WTC11 (cell line): ENCODE data around the gene FSTL4. TPM values are rescaled to one million over a fixed set of nuclear protein-coding genes. Genes with fewer than 3 reads are reported as not detected.

Experiments
- ATAC-seq: fragments of 200-7000 bp; cut with Tn5 transposase; 2 replicates; pipeline ENCODE4 v1.10.0; 2021; ENCODE audit warnings: mild to moderate bottlenecking, moderate library complexity
- CTCF ChIA-PET: fragments of 300-600 bp; sonication (Branson Sonifier 250); formaldehyde crosslinking; loops from one replicate; lab custom pipeline; 2021; ENCODE audit warnings: antibody characterized with exemption; lab: Charles Lee
- POLR2A ChIA-PET: fragments of 350-600 bp; sonication (Branson Sonifier 250); formaldehyde crosslinking; loops from one replicate; lab custom pipeline; 2021; ENCODE audit warnings: antibody characterized with exemption; lab: Charles Lee
- DNase-seq: peaks from one replicate; pipeline ENCODE4 v3.0.0; 2021; ENCODE audit warnings: low spot score
- H3K27ac Mint-ChIP-seq: 2 replicates; pipeline ENCODE4 v1.8.0; 2021; ENCODE audit warnings: mixed read lengths
- H3K27me3 Mint-ChIP-seq: 2 replicates; pipeline ENCODE4 v1.8.0; 2021; ENCODE audit warnings: low read depth, mild to moderate bottlenecking, moderate library complexity, mixed read lengths
- H3K36me3 Mint-ChIP-seq: 2 replicates; pipeline ENCODE4 v1.8.0; 2021; ENCODE audit warnings: mixed read lengths
- H3K4me1 Mint-ChIP-seq: 2 replicates; pipeline ENCODE4 v1.8.0; 2022; ENCODE audit warnings: mixed read lengths
- H3K4me3 Mint-ChIP-seq: 2 replicates; pipeline ENCODE4 v1.8.0; 2021; ENCODE audit warnings: mild to moderate bottlenecking, moderate library complexity, mixed read lengths
- H3K9me3 Mint-ChIP-seq: 2 replicates; pipeline ENCODE4 v1.8.0; 2021; ENCODE audit warnings: mixed read lengths
- ETV6 ChIP-seq: sonication (generic); formaldehyde crosslinking; IDR thresholded peaks from 2 replicates; pipeline ENCODE4 v1.8.1; 2022; ENCODE audit warnings: mild to moderate bottlenecking, missing genetic modification reagents
- FOXJ3 ChIP-seq: sonication (generic); formaldehyde crosslinking; IDR thresholded peaks from 2 replicates; pipeline ENCODE4 v1.9.0; 2021; ENCODE audit warnings: missing genetic modification reagents, mild to moderate bottlenecking, borderline replicate concordance
- GABPB1 ChIP-seq: sonication (generic); formaldehyde crosslinking; IDR thresholded peaks from 2 replicates; pipeline ENCODE4 v1.8.1; 2023; ENCODE audit warnings: mild to moderate bottlenecking, missing genetic modification reagents
- GTF2I ChIP-seq: fragments of 250-450 bp; sonication (Bioruptor Pico); conservative IDR thresholded peaks from 2 replicates; pipeline ENCODE4 v1.4.0; 2021; ENCODE audit warnings: mild to moderate bottlenecking
- HMGA2 ChIP-seq: fragments of 250-450 bp; sonication (Bioruptor Pico); IDR thresholded peaks from 2 replicates; pipeline ENCODE4 v1.4.0; 2021; ENCODE audit warnings: mild to moderate bottlenecking, moderate library complexity
- IRF2 ChIP-seq: sonication (generic); formaldehyde crosslinking; IDR thresholded peaks from 2 replicates; pipeline ENCODE4 v1.8.0; 2022; ENCODE audit warnings: low read depth, missing genetic modification reagents, borderline replicate concordance
- JUN ChIP-seq: sonication (generic); formaldehyde crosslinking; IDR thresholded peaks from 2 replicates; pipeline ENCODE4 v1.8.0; 2023; ENCODE audit warnings: mild to moderate bottlenecking, missing genetic modification reagents
- KAT7 ChIP-seq: sonication (generic); formaldehyde crosslinking; IDR thresholded peaks from 2 replicates; pipeline ENCODE4 v1.8.1; 2023; ENCODE audit warnings: missing genetic modification reagents, mild to moderate bottlenecking, borderline replicate concordance
- TEAD4 ChIP-seq: sonication (generic); formaldehyde crosslinking; IDR thresholded peaks from 2 replicates; pipeline ENCODE4 v1.8.0; 2022; ENCODE audit warnings: mild to moderate bottlenecking, missing genetic modification reagents
- ZNF671 ChIP-seq: fragments of 250-450 bp; sonication (Bioruptor Pico); IDR thresholded peaks from 2 replicates; pipeline ENCODE4 v1.8.0; 2021; ENCODE audit warnings: mild to moderate bottlenecking
- total RNA-seq: library from RNA; stranded (reverse); gene quantifications from 3 replicates; pipeline ENCODE4 v1.2.3, GENCODE V29; 2021
- TF ChIP-seq, protein P1 (sequence below): sonication (generic); formaldehyde crosslinking; IDR thresholded peaks from 2 replicates; pipeline ENCODE4 v1.8.1; 2023; ENCODE audit warnings: mild to moderate bottlenecking, missing genetic modification reagents, borderline replicate concordance
- TF ChIP-seq, protein P2 (sequence below): fragments of 250-450 bp; sonication (Bioruptor Pico); IDR thresholded peaks from 2 replicates; pipeline ENCODE4 v1.9.0; 2021; ENCODE audit warnings: mild to moderate bottlenecking
- TF ChIP-seq, protein P3 (sequence below): sonication (generic); formaldehyde crosslinking; IDR thresholded peaks from 2 replicates; pipeline ENCODE4 v1.8.0; 2022; ENCODE audit warnings: mild to moderate bottlenecking, missing genetic modification reagents
- TF ChIP-seq, protein P4 (sequence below): sonication (generic); formaldehyde crosslinking; IDR thresholded peaks from 2 replicates; pipeline ENCODE4 v1.8.0; 2022; ENCODE audit warnings: mild to moderate bottlenecking, missing genetic modification reagents
- TF ChIP-seq, protein P5 (sequence below): fragments of 250-450 bp; sonication (Bioruptor Pico); IDR thresholded peaks from 2 replicates; pipeline ENCODE4 v2.1.2; 2022; ENCODE audit warnings: mild to moderate bottlenecking, moderate library complexity
- TF ChIP-seq, protein P6 (sequence below): fragments of 250-450 bp; sonication (Bioruptor Pico); conservative IDR thresholded peaks from 2 replicates; pipeline ENCODE4 v1.9.0; 2021; ENCODE audit warnings: mild to moderate bottlenecking
- TF ChIP-seq, protein P7 (sequence below): sonication (generic); formaldehyde crosslinking; IDR thresholded peaks from 2 replicates; pipeline ENCODE4 v1.8.1; 2023; ENCODE audit warnings: mild to moderate bottlenecking, moderate library complexity, missing genetic modification reagents

The FSTL4 gene
- total RNA-seq, 1 experiment from 2014 or later, result 6.1 TPM

DNA sequence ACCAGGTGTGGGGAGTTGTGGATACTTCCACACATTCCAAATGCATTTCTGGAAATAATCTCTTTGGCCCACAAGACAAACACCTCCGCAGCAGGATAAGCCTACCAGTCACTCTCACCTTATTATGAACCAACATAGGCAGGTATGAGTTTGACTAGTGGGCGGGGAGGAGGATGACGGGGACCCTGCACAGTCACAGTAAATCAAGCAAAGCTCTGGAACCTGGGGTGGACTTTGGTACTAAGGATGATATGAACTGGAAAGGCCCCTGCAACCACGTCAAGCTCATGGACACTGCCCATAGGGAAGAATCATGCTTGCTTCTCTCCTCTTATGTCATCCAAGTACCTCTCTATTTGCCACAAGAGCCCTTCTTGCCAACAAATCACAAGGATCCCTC lies 301.2 kb downstream of the FSTL4 start (continued):
- TF ChIP-seq, protein P1, sequence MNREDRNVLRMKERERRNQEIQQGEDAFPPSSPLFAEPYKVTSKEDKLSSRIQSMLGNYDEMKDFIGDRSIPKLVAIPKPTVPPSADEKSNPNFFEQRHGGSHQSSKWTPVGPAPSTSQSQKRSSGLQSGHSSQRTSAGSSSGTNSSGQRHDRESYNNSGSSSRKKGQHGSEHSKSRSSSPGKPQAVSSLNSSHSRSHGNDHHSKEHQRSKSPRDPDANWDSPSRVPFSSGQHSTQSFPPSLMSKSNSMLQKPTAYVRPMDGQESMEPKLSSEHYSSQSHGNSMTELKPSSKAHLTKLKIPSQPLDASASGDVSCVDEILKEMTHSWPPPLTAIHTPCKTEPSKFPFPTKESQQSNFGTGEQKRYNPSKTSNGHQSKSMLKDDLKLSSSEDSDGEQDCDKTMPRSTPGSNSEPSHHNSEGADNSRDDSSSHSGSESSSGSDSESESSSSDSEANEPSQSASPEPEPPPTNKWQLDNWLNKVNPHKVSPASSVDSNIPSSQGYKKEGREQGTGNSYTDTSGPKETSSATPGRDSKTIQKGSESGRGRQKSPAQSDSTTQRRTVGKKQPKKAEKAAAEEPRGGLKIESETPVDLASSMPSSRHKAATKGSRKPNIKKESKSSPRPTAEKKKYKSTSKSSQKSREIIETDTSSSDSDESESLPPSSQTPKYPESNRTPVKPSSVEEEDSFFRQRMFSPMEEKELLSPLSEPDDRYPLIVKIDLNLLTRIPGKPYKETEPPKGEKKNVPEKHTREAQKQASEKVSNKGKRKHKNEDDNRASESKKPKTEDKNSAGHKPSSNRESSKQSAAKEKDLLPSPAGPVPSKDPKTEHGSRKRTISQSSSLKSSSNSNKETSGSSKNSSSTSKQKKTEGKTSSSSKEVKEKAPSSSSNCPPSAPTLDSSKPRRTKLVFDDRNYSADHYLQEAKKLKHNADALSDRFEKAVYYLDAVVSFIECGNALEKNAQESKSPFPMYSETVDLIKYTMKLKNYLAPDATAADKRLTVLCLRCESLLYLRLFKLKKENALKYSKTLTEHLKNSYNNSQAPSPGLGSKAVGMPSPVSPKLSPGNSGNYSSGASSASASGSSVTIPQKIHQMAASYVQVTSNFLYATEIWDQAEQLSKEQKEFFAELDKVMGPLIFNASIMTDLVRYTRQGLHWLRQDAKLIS, result no peak
- TF ChIP-seq GABPB1, result no peak
- no peak for TF ChIP-seq FOXJ3 (CRISPR knock-in tag)
- TF ChIP-seq ZNF671 (CRISPR knock-in tag), result no peak
- no peak for TF ChIP-seq HMGA2
- no peak for TF ChIP-seq GTF2I (CRISPR knock-in tag)
- TF ChIP-seq KAT7 (CRISPR knock-in tag), result no peak
- TF ChIP-seq, protein P2, sequence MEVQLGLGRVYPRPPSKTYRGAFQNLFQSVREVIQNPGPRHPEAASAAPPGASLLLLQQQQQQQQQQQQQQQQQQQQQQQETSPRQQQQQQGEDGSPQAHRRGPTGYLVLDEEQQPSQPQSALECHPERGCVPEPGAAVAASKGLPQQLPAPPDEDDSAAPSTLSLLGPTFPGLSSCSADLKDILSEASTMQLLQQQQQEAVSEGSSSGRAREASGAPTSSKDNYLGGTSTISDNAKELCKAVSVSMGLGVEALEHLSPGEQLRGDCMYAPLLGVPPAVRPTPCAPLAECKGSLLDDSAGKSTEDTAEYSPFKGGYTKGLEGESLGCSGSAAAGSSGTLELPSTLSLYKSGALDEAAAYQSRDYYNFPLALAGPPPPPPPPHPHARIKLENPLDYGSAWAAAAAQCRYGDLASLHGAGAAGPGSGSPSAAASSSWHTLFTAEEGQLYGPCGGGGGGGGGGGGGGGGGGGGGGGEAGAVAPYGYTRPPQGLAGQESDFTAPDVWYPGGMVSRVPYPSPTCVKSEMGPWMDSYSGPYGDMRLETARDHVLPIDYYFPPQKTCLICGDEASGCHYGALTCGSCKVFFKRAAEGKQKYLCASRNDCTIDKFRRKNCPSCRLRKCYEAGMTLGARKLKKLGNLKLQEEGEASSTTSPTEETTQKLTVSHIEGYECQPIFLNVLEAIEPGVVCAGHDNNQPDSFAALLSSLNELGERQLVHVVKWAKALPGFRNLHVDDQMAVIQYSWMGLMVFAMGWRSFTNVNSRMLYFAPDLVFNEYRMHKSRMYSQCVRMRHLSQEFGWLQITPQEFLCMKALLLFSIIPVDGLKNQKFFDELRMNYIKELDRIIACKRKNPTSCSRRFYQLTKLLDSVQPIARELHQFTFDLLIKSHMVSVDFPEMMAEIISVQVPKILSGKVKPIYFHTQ (CRISPR knock-in tag), result no peak
- TF ChIP-seq, protein P3, sequence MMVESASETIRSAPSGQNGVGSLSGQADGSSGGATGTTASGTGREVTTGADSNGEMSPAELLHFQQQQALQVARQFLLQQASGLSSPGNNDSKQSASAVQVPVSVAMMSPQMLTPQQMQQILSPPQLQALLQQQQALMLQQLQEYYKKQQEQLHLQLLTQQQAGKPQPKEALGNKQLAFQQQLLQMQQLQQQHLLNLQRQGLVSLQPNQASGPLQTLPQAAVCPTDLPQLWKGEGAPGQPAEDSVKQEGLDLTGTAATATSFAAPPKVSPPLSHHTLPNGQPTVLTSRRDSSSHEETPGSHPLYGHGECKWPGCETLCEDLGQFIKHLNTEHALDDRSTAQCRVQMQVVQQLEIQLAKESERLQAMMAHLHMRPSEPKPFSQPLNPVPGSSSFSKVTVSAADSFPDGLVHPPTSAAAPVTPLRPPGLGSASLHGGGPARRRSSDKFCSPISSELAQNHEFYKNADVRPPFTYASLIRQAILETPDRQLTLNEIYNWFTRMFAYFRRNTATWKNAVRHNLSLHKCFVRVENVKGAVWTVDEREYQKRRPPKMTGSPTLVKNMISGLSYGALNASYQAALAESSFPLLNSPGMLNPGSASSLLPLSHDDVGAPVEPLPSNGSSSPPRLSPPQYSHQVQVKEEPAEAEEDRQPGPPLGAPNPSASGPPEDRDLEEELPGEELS (CRISPR knock-in tag), result no peak
- TF ChIP-seq, protein P4, sequence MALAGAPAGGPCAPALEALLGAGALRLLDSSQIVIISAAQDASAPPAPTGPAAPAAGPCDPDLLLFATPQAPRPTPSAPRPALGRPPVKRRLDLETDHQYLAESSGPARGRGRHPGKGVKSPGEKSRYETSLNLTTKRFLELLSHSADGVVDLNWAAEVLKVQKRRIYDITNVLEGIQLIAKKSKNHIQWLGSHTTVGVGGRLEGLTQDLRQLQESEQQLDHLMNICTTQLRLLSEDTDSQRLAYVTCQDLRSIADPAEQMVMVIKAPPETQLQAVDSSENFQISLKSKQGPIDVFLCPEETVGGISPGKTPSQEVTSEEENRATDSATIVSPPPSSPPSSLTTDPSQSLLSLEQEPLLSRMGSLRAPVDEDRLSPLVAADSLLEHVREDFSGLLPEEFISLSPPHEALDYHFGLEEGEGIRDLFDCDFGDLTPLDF (CRISPR knock-in tag), result no peak
- no peak for TF ChIP-seq TEAD4 (CRISPR knock-in tag)
- TF ChIP-seq ETV6 (CRISPR knock-in tag), result no peak

DNA sequence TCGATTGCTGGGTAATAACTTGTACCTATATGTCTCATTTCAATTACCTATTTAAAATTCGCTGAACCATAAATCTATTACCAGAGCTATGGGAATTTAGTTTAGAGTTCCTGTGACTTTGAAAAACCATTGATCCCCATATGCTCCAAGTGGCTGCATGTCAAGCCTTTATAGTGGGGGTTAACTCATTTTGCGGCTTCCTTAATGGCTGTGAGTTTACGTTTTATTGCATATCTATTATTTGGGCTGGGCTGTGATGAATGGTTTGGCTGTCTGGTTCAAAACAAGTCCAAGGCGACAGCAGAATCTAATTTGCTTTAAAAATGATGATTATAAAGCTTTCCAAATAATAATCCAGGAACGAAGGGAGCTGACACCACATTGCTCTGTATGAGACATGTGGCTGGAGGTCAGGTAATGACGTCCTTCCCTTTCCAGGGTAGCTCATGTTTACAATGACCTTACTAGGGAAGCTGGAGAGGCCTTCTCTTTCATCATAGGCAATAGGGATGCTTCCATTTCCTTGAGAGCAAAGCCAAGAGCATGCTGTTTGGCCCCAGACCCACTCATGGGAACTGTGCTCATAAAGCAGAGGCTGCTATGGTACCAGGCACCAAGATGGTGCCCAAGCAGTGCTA lies 302.2 kb downstream of the FSTL4 start:
- no peak for DNase-seq
- CTCF ChIA-PET, result interaction anchor here (1.3 kb wide), 1 partner anchor 95 kb away, joined by 4 read pairs; no protein-coding TSS in a partner anchor
- ATAC-seq, result no peak
- no peaks in the 10 kb centered on the region for H3K4me1 Mint-ChIP-seq
- POLR2A ChIA-PET, result no interaction called here
- no peaks in the 10 kb centered on the region for H3K36me3 Mint-ChIP-seq
- H3K9me3 Mint-ChIP-seq, result no peaks in the 10 kb centered on the region
- no peaks in the 10 kb centered on the region; the same call in 1 of the 2 replicates for H3K27me3 Mint-ChIP-seq
- no peak overlapping the region for H3K27ac Mint-ChIP-seq
- H3K4me3 Mint-ChIP-seq, result no peak overlapping the region
- no peak for TF ChIP-seq JUN (CRISPR knock-in tag)
- TF ChIP-seq, protein P5, sequence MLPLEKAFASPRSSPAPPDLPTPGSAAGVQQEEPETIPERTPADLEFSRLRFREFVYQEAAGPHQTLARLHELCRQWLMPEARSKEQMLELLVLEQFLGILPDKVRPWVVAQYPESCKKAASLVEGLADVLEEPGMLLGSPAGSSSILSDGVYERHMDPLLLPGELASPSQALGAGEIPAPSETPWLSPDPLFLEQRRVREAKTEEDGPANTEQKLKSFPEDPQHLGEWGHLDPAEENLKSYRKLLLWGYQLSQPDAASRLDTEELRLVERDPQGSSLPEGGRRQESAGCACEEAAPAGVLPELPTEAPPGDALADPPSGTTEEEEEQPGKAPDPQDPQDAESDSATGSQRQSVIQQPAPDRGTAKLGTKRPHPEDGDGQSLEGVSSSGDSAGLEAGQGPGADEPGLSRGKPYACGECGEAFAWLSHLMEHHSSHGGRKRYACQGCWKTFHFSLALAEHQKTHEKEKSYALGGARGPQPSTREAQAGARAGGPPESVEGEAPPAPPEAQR (CRISPR knock-in tag), result no peak
- TF ChIP-seq HMGA2, result no peak
- TF ChIP-seq, protein P6, sequence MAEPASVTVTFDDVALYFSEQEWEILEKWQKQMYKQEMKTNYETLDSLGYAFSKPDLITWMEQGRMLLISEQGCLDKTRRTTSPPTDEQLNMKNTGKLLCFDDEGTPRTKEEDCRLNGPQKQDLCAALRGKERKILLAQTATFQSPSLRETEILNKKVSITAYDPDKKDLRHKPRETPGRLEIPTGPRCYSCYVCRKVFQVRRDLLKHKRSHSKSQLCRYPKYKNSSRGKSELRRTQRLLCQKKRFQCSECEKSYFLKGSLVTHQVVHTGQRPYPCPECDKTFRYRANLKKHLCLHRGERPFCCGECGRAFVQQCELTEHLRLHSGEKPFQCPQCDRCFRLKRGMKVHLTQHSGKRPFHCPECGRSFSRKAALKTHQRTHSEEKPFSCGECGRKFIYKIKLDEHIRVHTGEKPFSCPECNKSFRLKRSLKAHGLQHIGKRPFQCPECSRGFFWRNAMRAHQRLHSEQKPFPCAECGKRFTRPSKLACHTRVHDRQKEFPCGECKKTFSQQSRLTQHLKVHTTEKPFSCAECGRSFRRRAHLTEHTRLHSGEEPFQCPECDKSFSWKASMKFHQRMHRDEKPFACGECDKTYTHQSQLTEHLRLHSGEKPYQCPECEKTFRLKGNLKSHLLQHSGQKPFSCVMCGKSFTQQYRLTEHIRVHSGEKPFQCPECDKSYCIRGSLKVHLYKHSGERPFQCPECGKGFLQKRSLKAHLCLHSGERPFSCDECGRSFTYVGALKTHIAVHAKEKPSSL (CRISPR knock-in tag), result no peak
- TF ChIP-seq, protein P7, sequence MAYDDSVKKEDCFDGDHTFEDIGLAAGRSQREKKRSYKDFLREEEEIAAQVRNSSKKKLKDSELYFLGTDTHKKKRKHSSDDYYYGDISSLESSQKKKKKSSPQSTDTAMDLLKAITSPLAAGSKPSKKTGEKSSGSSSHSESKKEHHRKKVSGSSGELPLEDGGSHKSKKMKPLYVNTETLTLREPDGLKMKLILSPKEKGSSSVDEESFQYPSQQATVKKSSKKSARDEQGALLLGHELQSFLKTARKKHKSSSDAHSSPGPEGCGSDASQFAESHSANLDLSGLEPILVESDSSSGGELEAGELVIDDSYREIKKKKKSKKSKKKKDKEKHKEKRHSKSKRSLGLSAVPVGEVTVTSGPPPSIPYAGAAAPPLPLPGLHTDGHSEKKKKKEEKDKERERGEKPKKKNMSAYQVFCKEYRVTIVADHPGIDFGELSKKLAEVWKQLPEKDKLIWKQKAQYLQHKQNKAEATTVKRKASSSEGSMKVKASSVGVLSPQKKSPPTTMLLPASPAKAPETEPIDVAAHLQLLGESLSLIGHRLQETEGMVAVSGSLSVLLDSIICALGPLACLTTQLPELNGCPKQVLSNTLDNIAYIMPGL (CRISPR knock-in tag), result no peak
- TF ChIP-seq, protein P2 (CRISPR knock-in tag), result no peak
- TF ChIP-seq IRF2, result no peak
